Measurements from ENCODE around the gene GUCD1.
A peak's percentile ranks its signal among the peaks of the same experiment; 100 is the strongest.
"Not testable (repeated sequence)": the region's sequence is repeated elsewhere in the genome, so short reads cannot be mapped to it uniquely, and the experiment has no call there.

The GUCD1 gene

DNA sequence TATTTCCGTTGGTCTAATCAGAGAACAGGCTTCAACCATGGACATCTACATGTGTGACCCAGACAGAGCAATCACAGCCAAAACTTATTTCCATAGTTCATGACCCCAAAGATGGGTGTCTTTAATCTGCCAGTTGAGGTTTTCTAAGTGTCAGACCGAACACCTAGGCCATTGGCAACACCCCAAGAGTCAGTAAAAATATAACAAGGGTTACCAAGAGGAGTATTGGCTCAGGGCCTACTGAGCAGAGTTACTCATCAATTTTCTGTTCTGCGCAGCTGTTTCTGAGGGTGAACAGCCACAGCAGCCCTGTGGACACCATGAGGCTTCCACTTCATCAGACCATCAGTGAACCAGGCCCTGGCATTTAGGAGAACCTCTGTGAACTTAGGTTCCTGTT, 18.8 kb downstream of the GUCD1 start:
- TF ChIP-seq TAF1 (IDR thresholded peaks at IDR 0.05; ENCODE audit: borderline replicate concordance, low read depth, low read length) (no peak), POLR2A (IDR thresholded peaks at IDR 0.05; ENCODE audit: low read depth, low read length) (no peak), POLR2AphosphoS5 (IDR thresholded peaks at IDR 0.05; ENCODE audit: low read depth, low read length) (no peak)
- no peak for FAIRE-seq
- no peak for DNase-seq (ENCODE audit: insufficient read length)

DNA sequence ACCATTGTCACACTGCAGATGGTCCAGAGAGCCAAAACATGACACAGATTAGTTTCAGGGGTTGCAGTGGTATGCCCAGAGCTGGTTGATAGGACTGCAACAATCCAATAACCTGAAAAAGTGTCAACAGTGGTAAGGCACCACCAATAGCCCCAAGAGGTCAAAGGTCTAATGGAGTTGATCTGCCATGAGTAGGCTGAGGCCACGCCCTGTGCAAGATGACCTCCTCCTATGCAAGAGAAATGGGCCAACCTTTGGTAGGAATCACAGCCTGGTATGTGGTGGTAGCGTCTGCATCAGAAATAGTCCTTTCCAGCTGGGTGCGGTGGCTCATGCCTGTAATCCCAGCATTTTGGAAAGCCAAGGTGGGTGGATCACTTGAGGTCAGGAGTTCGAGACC, 19.6 kb downstream of the GUCD1 start:
- DNase-seq (ENCODE audit: insufficient read length) (no peak), FAIRE-seq (no peak)
- TF ChIP-seq TAF1 (IDR thresholded peaks at IDR 0.05; ENCODE audit: borderline replicate concordance, low read depth, low read length) (no peak), POLR2AphosphoS5 (IDR thresholded peaks at IDR 0.05; ENCODE audit: low read depth, low read length) (no peak), POLR2A (IDR thresholded peaks at IDR 0.05; ENCODE audit: low read depth, low read length) (no peak)

DNA sequence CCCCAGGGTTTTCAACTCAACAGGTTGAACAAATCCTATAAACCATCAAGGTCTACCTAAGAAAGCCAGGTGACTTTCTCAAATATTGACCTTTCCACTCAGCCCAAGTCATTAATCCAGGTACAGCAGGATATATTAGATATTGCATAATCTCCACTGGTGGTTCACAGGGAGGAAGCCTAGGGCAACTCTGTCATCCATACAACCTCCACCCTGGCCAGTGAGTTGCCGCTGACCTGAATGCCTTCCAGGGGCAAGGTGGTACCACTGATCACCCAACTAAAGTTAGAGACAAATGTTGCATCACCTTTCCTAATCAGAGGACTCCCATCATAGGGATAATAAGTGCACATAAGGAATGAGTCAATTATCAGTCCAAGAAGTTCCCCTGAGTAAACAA, 22.9 kb downstream of the GUCD1 start:
- DNase-seq (ENCODE audit: insufficient read length) (no peak), FAIRE-seq (no peak)
- no peak for TF ChIP-seq POLR2A (IDR thresholded peaks at IDR 0.05; ENCODE audit: low read depth, low read length)
- no peak for TF ChIP-seq POLR2AphosphoS5 (IDR thresholded peaks at IDR 0.05; ENCODE audit: low read depth, low read length)
- TF ChIP-seq TAF1 (IDR thresholded peaks at IDR 0.05; ENCODE audit: borderline replicate concordance, low read depth, low read length) = no peak

- not testable (repeated sequence) for FAIRE-seq; DNase-seq (ENCODE audit: insufficient read length)
Observed at GRCh38 chr22:24530968-24531367, 24.0 kb downstream of the GUCD1 start.

GRCh38 chr22:24529898-24530297, 25.0 kb downstream of the GUCD1 start:
- TF ChIP-seq TAF1 (IDR thresholded peaks at IDR 0.05; ENCODE audit: borderline replicate concordance, low read depth, low read length) (no peak), POLR2A (IDR thresholded peaks at IDR 0.05; ENCODE audit: low read depth, low read length) (no peak), POLR2AphosphoS5 (IDR thresholded peaks at IDR 0.05; ENCODE audit: low read depth, low read length) (no peak)
- FAIRE-seq (no peak), DNase-seq (ENCODE audit: insufficient read length) (no peak)

GRCh38 chr22:24526191-24526590, 28.7 kb downstream of the GUCD1 start:
- FAIRE-seq = no peak
- no peak for DNase-seq (ENCODE audit: insufficient read length)
- no peak for TF ChIP-seq POLR2A (IDR thresholded peaks at IDR 0.05; ENCODE audit: low read depth, low read length)
- TF ChIP-seq TAF1 (IDR thresholded peaks at IDR 0.05; ENCODE audit: borderline replicate concordance, low read depth, low read length) = no peak
- TF ChIP-seq POLR2AphosphoS5 (IDR thresholded peaks at IDR 0.05; ENCODE audit: low read depth, low read length) = no peak

DNA sequence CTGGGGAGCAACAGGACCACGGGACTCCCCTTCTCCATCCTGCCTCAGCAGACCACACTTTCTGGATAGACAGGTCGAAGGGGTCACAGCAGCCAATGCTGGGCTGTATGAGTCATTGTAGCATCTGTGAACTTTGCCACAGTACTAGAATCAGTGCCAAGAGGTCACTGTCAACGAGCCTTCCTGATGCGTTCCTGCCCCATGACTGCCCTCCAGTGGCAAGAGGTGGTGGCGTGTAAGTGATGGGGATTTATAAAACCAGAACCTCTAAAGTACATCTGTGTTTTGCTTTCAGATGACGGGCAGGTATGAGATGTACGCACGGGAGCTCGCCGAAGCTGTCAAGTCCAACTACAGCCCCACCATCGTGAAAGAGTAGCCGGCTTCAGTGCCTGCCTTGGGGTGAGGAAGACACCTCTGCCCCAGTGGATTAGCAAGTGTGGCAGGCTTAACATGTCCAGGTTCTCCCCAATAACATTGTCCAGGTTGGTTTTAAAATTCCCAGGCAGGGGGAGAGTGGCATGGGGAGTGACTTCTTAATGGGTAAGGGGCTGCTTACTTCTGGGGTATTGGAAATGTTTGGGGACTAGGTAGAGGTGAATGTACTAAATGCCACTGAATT, 29.4 kb downstream of the GUCD1 start:
- peak; percentile 98 for FAIRE-seq
- peak; percentile 67 for DNase-seq (ENCODE audit: insufficient read length)
- TF ChIP-seq TAF1 (IDR thresholded peaks at IDR 0.05; ENCODE audit: borderline replicate concordance, low read depth, low read length) = no peak
- TF ChIP-seq POLR2AphosphoS5 (IDR thresholded peaks at IDR 0.05; ENCODE audit: low read depth, low read length) = no peak
- no peak for TF ChIP-seq POLR2A (IDR thresholded peaks at IDR 0.05; ENCODE audit: low read depth, low read length)

DNA sequence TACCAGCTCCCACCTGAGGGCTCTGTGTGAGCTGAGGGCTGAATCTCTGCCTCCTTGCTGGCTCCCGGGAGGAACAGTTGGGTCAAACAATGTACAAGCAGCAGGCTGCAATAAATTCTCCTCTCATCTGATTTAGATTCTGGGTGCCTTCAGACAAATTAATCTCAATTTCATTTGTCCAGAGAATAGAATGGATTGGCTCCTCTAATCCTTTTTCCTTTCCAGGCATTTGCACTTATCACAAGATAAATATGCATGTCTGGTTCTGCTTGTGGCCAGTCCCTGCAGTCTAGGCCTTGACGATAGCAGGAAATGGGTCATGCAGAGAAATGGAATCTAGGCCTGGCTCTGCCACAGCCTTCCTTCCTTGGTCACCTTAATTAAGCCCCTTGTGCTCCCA, 31.1 kb downstream of the GUCD1 start:
- FAIRE-seq (no peak), DNase-seq (ENCODE audit: insufficient read length) (no peak)
- TF ChIP-seq POLR2AphosphoS5 (IDR thresholded peaks at IDR 0.05; ENCODE audit: low read depth, low read length) (no peak), POLR2A (IDR thresholded peaks at IDR 0.05; ENCODE audit: low read depth, low read length) (no peak), TAF1 (IDR thresholded peaks at IDR 0.05; ENCODE audit: borderline replicate concordance, low read depth, low read length) (no peak)

- FAIRE-seq (peak; percentile 95), DNase-seq (ENCODE audit: insufficient read length) (no peak)
- TF ChIP-seq POLR2AphosphoS5 (IDR thresholded peaks at IDR 0.05; ENCODE audit: low read depth, low read length) (no peak), POLR2A (IDR thresholded peaks at IDR 0.05; ENCODE audit: low read depth, low read length) (no peak), TAF1 (IDR thresholded peaks at IDR 0.05; ENCODE audit: borderline replicate concordance, low read depth, low read length) (no peak)
Observed at GRCh38 chr22:24521791-24522245, 33.1 kb downstream of the GUCD1 start.

GRCh38 chr22:24519496-24519895, 35.4 kb downstream of the GUCD1 start:
- TF ChIP-seq POLR2AphosphoS5 (IDR thresholded peaks at IDR 0.05; ENCODE audit: low read depth, low read length) (no peak), POLR2A (IDR thresholded peaks at IDR 0.05; ENCODE audit: low read depth, low read length) (no peak), TAF1 (IDR thresholded peaks at IDR 0.05; ENCODE audit: borderline replicate concordance, low read depth, low read length) (no peak)
- DNase-seq (ENCODE audit: insufficient read length) = no peak
- no peak for FAIRE-seq

DNA sequence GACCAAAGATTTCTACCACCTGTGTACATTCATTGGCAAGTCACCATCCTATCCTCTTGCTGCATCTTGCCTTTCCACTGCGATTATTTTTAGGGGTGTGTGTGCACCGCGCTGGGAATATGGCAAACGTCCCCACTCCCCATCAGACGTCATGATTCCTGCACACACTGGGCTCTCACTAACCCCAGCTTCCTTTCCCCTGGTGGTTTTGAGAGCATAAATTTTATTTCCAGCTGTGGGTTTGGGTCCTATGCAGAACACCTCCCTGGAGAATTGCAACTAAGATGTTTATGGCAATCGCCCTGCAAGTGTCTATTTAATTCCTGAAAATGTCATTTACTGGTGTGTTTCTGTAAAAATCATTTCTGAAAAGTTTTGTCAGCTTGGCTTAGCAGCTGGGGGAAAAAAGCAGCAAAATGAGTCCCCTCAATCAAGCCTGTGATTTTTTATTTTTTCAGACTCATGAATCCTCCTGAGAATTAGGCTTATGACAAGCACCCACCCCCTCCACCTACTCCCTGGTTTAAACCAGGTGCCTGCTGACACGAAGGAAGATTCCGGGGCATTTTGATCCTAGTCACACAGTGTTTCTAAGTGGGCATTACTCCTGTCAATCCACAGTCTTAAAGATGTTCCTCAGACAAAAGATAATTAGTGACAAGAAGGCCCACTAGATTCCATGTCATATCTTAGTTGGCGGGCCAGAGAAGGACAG, 36.0 kb downstream of the GUCD1 start:
- DNase-seq (ENCODE audit: insufficient read length) = no peak
- TF ChIP-seq TAF1 (IDR thresholded peaks at IDR 0.05; ENCODE audit: borderline replicate concordance, low read depth, low read length) = no peak
- no peak for TF ChIP-seq POLR2A (IDR thresholded peaks at IDR 0.05; ENCODE audit: low read depth, low read length)
- no peak for TF ChIP-seq POLR2AphosphoS5 (IDR thresholded peaks at IDR 0.05; ENCODE audit: low read depth, low read length)
- FAIRE-seq = no peak

DNA sequence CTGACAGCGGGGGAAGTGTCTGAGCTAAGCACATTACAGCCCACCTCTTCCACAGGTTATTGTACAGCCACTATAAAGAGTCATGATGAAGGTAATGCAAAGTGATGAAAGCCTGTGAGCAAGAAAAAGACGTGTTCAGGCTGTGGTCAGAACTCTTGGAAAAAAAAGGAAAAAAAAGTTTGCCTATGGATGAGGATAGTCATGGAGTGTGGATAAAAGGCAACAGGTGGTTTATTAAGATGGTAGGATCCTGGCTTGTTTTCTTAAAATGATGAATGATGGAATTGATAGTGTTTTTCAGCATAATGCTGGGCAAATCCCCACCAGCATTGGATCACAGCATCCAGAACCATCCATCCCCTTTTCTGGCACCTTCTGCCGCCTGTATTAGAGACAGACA, 36.7 kb downstream of the GUCD1 start:
- FAIRE-seq = no peak
- no peak for TF ChIP-seq POLR2A (IDR thresholded peaks at IDR 0.05; ENCODE audit: low read depth, low read length)
- no peak for TF ChIP-seq TAF1 (IDR thresholded peaks at IDR 0.05; ENCODE audit: borderline replicate concordance, low read depth, low read length)
- no peak for TF ChIP-seq POLR2AphosphoS5 (IDR thresholded peaks at IDR 0.05; ENCODE audit: low read depth, low read length)

More for the DNA sequence above, 36.7 kb downstream of the GUCD1 start:
- no peak for DNase-seq (ENCODE audit: insufficient read length)
